22Rv1 (cell line): ENCODE measurements around the gene GABRR2.

Experiments
- CTCF ChIP-seq: fragments of 450-650 bp; IDR thresholded peaks from 2 replicates; pipeline ENCODE4 v1.5.1; 2017; ENCODE audit warnings: mild to moderate bottlenecking
- ZFX ChIP-seq: fragments of 450-650 bp; IDR thresholded peaks from 2 replicates; pipeline ENCODE4 v1.6.1; 2017; ENCODE audit warnings: antibody characterized with exemption, borderline replicate concordance

- TF ChIP-seq CTCF (no peak), ZFX (no peak)
Measured at GRCh38 chr6:89324304-89324703, 9.2 kb upstream of the GABRR2 start.
